ENCODE measurements around the gene FBF1.

FBF1 gene

DNA sequence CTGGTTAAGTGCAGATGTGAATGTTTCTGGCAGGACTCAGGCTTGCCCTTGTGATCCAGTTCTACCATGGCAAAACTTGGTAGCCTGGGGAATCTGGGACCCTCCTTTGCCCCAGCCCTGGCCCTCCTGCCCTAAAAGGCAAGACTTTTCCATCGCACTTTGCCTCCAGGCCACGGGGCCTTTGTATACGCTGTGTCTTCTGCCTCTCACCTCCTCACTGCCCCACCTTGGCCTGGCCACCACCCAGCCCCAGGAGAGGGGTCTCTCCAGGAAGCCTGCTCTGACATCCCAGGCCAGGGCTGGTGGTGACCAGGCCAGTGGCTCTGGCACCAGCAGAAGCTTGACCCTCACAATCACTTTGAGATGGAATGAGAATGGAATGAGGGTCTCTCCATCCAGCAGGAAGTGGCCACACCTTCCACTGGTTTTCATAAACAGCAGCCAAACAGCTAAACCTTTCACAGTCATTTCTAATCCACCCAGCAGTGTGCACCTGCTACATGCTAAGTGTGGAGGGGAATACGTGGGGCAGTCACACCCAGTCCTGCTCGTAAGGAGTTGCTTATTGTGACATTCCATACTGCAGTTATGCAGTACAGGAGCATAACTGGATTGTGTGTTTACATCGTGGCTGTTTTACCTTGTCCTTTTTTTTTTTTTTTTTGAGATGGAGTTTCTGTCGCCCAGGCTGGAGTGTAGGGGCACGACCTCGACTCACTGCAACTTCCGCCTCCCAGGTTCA lies 34.5 kb downstream of the FBF1 start:
- DNase-seq (ENCODE audit: low read depth) = no peak
- TF ChIP-seq, protein P1, sequence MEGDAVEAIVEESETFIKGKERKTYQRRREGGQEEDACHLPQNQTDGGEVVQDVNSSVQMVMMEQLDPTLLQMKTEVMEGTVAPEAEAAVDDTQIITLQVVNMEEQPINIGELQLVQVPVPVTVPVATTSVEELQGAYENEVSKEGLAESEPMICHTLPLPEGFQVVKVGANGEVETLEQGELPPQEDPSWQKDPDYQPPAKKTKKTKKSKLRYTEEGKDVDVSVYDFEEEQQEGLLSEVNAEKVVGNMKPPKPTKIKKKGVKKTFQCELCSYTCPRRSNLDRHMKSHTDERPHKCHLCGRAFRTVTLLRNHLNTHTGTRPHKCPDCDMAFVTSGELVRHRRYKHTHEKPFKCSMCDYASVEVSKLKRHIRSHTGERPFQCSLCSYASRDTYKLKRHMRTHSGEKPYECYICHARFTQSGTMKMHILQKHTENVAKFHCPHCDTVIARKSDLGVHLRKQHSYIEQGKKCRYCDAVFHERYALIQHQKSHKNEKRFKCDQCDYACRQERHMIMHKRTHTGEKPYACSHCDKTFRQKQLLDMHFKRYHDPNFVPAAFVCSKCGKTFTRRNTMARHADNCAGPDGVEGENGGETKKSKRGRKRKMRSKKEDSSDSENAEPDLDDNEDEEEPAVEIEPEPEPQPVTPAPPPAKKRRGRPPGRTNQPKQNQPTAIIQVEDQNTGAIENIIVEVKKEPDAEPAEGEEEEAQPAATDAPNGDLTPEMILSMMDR (IDR thresholded peaks at IDR 0.05; ENCODE audit: control insufficient read depth, extremely low read depth, insufficient read depth) = no peak
- no peak overlapping the region for H3K4me3 ChIP-seq (ENCODE audit: low read depth, low read length)

DNA sequence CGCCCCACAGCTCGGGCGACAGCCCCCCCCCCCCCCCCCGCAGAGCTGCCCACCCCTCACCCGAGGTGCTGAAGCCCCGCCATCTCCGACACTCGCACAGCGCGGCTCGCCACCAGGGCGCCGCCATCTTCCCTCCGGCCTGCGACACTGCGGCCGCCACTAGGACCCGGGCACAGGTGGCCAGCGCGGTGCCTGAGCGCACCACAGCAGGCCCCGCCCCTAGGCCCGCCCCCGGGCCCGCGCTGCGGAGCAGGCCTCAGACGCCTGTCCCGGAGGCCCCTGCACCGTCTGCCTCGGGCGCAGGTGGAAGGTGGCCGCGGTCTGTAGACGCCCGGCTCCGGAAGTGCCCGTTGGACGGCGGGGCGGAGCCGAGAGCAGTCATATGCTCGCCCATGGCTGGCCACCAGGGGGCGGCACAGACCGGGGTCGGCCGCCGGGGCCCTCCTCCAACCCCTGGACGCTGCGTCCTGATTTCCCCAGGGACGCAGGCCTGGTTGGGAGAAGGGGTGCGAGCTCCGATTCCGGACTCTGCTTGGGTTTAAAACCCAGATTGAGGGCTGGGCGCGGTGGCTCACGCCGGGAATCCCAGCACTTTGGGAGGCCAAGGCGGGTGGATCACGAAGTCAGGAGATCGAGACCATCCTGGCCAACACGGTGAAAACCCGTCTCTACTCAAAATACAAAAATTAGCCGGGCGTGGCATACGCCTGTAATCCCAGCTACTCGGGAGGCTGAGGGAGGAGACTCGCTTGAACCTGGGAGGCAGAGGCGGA lies 35.9 kb downstream of the FBF1 start, which contains the start of gene MRPL38:
Gene MRPL38 (minus strand): TSS at position 136 of the 773 bp plus-strand sequence. CDS start 9 bp downstream, at position 127.
- TF ChIP-seq, protein P1 (IDR thresholded peaks at IDR 0.05; ENCODE audit: control insufficient read depth, extremely low read depth, insufficient read depth) = peak; percentile 86
- H3K4me3 ChIP-seq (ENCODE audit: low read depth, low read length) = peak within 1 kb of the TSS; percentile 93
- DNase-seq (ENCODE audit: low read depth) = peak; percentile 76

DNA sequence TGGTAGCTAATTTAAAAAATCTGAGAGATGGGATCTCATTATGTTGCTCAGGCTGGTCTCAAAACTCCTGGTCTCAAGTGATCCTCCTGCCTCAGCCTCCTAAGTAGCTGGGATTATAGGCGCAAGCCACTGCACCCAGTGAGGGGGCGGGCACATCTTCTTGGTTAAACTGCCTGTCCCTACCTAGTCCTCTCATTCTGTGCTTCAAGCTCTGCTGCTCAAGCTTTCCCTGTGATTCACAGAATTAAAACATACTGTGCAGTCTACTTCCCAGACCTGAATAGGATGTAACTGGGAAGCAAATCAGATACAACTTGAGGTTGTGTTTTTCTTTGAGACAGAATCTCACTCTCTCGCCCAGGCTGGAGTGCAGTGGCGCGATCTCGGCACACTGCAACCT lies 38.4 kb downstream of the FBF1 start:
- no peak overlapping the region for H3K4me3 ChIP-seq (ENCODE audit: low read depth, low read length)
- no peak for DNase-seq (ENCODE audit: low read depth)
- TF ChIP-seq, protein P1 (IDR thresholded peaks at IDR 0.05; ENCODE audit: control insufficient read depth, extremely low read depth, insufficient read depth) = no peak

DNA sequence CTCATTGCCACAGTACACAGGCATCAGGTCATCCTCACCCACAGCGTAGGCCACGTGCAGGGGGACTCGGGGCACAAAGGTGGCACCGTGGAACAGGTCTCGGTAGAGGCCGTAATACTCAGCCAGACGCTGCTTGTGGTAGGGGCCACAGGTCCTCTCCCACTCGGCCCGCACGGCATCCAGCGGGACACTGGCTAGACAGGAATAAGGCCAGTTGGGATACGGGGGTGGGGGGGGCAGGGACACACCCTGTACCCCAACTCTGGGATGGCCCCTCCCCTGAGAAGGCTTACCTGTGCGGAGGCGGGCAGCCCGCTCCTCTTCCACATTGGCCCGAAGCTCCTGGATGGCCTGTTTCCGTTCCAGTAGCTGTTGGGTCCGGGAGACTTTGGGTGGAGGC lies 39.1 kb downstream of the FBF1 start:
- TF ChIP-seq, protein P1 (IDR thresholded peaks at IDR 0.05; ENCODE audit: control insufficient read depth, extremely low read depth, insufficient read depth) = no peak

DNA sequence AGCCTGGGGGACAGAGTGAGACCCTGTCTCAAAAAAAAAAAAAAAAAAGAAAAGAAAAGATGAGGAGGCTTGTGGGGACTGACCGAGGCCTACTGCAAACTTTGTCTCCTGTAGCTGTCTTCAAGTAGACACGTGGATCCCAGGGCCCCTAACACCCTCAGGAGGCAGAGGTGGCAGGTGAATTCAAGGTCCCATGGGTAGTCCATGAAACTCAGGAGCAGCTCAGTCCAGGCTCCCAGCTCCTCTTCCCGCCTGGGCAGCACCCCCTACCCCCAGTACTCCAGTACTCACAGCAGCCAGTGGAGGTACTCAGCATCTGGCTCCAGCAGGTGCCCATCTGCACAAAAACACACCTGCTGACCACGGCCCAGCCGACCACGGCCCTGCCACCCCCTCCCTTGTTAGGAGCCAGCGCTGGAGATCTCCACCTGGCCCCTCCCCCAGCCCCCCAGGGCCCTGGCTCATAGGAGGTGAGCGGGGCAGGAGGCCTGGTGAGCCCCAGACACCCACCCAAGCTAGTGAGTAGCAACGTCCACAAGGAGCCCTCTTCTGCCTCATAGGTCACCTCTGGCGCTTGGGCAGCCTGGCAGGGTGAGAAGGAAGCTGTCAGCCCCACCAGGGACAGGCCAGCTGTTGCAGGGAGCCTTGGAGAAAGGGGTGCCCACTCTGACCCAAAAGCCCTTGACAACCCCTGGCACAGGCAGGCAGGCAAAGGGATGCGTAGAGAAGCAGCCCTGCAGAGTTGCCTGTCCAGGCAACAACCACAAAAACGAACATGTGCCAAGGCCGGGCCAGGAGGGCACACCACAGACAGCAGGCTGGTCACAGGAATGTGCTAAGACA lies 39.9 kb downstream of the FBF1 start:
- DNase-seq (ENCODE audit: low read depth) = no peak
- TF ChIP-seq, protein P1 (IDR thresholded peaks at IDR 0.05; ENCODE audit: control insufficient read depth, extremely low read depth, insufficient read depth) = no peak
- H3K4me3 ChIP-seq (ENCODE audit: low read depth, low read length) = no peak overlapping the region

More for the DNA sequence above, 39.1 kb downstream of the FBF1 start:
- DNase-seq (ENCODE audit: low read depth) = no peak
- no peak overlapping the region for H3K4me3 ChIP-seq (ENCODE audit: low read depth, low read length)

DNA sequence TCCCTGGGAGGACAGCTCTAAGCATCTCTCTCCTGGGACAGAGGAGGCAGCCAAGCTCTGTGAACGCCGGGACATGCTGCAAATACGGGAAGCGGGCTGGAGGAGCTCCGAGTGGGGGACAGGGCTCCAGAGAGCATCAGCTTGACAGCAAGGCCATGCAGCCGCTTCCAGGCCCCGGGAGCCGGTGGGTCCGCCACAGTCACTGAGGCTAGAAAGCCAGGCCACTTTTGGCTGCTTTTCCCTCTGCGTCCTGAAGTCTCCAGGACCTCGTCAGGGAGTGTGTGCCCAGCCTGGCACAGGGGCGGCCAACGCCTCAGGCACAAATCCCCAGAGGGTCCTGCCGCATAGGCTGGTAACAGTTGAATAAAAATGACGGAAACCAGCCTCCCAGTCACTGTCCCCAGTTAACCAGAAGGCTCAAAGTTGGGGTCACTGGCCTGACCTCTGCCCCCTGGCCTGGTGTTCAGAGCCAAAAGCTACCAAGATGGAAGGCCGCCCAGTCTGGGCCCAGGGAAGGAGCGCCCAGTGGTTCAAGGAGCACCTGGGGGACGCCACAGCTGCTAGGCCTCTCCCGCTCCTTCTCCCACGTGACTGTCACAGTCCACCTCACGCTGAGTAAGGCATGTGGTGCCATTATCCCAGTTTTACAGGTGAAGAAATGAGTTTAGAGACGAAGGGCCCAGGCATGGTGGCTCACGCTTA lies 40.9 kb downstream of the FBF1 start:
- TF ChIP-seq, protein P1 (IDR thresholded peaks at IDR 0.05; ENCODE audit: control insufficient read depth, extremely low read depth, insufficient read depth) = no peak
- no peak overlapping the region for H3K4me3 ChIP-seq (ENCODE audit: low read depth, low read length)
- no peak for DNase-seq (ENCODE audit: low read depth)

All from LNCaP clone FGC (cell line).